HG03103 (cell line): Measurements from ENCODE around the gene TMEM92.

Experiments
- ATAC-seq: cut with Tn5 transposase; IDR thresholded peaks from one replicate; pipeline ENCODE4 v1.9.1; 2021; ENCODE audit warnings: low read depth; ENCODE audit not compliant: unreplicated experiment

TMEM92 gene

GRCh38 chr17:50322271-50322670 lies 48.0 kb downstream of the TMEM92 start:
- no peak for ATAC-seq

GRCh38 chr17:50323060-50323459 lies 48.8 kb downstream of the TMEM92 start:
- no peak for ATAC-seq

- ATAC-seq, result no peak
Measured at GRCh38 chr17:50325906-50326305, 51.6 kb downstream of the TMEM92 start.

GRCh38 chr17:50326831-50327364 lies 52.6 kb downstream of the TMEM92 start:
- ATAC-seq, result no peak

- no peak for ATAC-seq
Measured at GRCh38 chr17:50328363-50329325, 54.4 kb downstream of the TMEM92 start.

GRCh38 chr17:50329716-50330115 lies 55.5 kb downstream of the TMEM92 start:
- ATAC-seq, result no peak

- no peak for ATAC-seq
Measured at GRCh38 chr17:50330151-50330775, 56.0 kb downstream of the TMEM92 start.
